CD4-positive, alpha-beta T cell (primary cell): ENCODE data around the gene MYO15B. TPM values are rescaled to one million over a fixed set of nuclear protein-coding genes. Genes with fewer than 3 reads are reported as not detected.
A peak's percentile ranks its signal among the peaks of the same experiment; 100 is the strongest.

ENCODE experiments used
- ATAC-seq: fragments of 200-7000 bp; cut with Tn5 transposase; one replicate; pipeline ENCODE4 v1.10.0; 2022; ENCODE audit warnings: mild to moderate bottlenecking; ENCODE audit not compliant: poor library complexity
- CTCF ChIA-PET: fragments of 350-600 bp; sonication (Branson Sonifier 250); formaldehyde crosslinking; loops from one replicate; lab custom pipeline; 2021; ENCODE audit warnings: antibody characterized with exemption, inconsistent platforms; lab: Charles Lee
- POLR2A ChIA-PET: fragments of 350-600 bp; sonication (Branson Sonifier 250); formaldehyde crosslinking; loops from one replicate; lab custom pipeline; 2021; ENCODE audit warnings: antibody characterized with exemption, inconsistent platforms; lab: Charles Lee
- DNase-seq, 14 experiments: peaks; one replicate each; pipeline ENCODE4 v3.0.0-alpha.2; 2013 to 2020; ENCODE audit warnings: mixed read lengths in 2 of 14
- H3K27ac ChIP-seq, 2 donors: one replicate each; pipeline versions ENCODE4 v1.5.1 to v1.7.0; 2013; ENCODE audit warnings: low read length in 2 of 2, low read depth in 1 of 2, mild to moderate bottlenecking in 1 of 2
- H3K27me3 ChIP-seq, 2 experiments: 1 replicate in 1 of 2; 2 replicates in 1 of 2; pipeline versions ENCODE4 v1.6.1 to v1.7.0; 2013; ENCODE audit warnings: low read length in 2 of 2, control low read depth in 1 of 2, mild to moderate bottlenecking in 1 of 2, moderate library complexity in 1 of 2; ENCODE audit not compliant: insufficient read depth in 2 of 2, control insufficient read depth in 1 of 2
- H3K36me3 ChIP-seq: one replicate; pipeline ENCODE4 v1.6.1; 2013; ENCODE audit warnings: low read length, control low read depth; ENCODE audit not compliant: insufficient read depth
- H3K4me1 ChIP-seq: one replicate; pipeline ENCODE4 v1.6.1; 2013; ENCODE audit warnings: low read length, control low read depth; ENCODE audit not compliant: insufficient read depth
- H3K4me3 ChIP-seq: one replicate; pipeline ENCODE4 v1.5.1; 2013; ENCODE audit warnings: mild to moderate bottlenecking, low read length, moderate library complexity
- H3K9me3 ChIP-seq, 2 experiments: 1 replicate in 1 of 2; 2 replicates in 1 of 2; pipeline versions ENCODE4 v1.6.1 to v1.7.0; 2013; ENCODE audit warnings: low read length in 2 of 2, mild to moderate bottlenecking in 2 of 2, control low read depth in 1 of 2, moderate library complexity in 1 of 2; ENCODE audit not compliant: control insufficient read depth in 1 of 2, insufficient read depth in 1 of 2
- H3K27ac Mint-ChIP-seq: one replicate; pipeline ENCODE4 v1.8.0; 2020; ENCODE audit warnings: mixed read lengths
- H3K27me3 Mint-ChIP-seq: one replicate; pipeline ENCODE4 v1.8.0; 2021; ENCODE audit warnings: mixed read lengths
- H3K36me3 Mint-ChIP-seq: one replicate; pipeline ENCODE4 v1.8.0; 2021; ENCODE audit warnings: low read depth, mixed read lengths
- H3K4me1 Mint-ChIP-seq: one replicate; pipeline ENCODE4 v1.8.0; 2021; ENCODE audit warnings: low read depth, mixed read lengths
- H3K4me3 Mint-ChIP-seq: one replicate; pipeline ENCODE4 v1.8.0; 2020; ENCODE audit warnings: mild to moderate bottlenecking, mixed read lengths
- H3K9me3 Mint-ChIP-seq: one replicate; pipeline ENCODE4 v1.8.0; 2020; ENCODE audit warnings: mixed read lengths
- CTCF ChIP-seq: fragments of 200-600 bp; IDR thresholded peaks from one replicate; pipeline ENCODE4 v1.8.0; 2022; ENCODE audit warnings: antibody characterized with exemption, mild to moderate bottlenecking
- intact Hi-C, 2 experiments: fragments of 100-400 bp; cut with DNase I in 1 of 2; cut with micrococcal nuclease in 1 of 2; formaldehyde crosslinking; loops; one replicate each; pipeline versions ENCODE4 v1.15.1 to v1.9.0; 2023 to 2025; cut with DNase I, micrococcal nuclease
- polyA plus RNA-seq, 2 donors: library from polyadenylated mRNA; unstranded; fragments of 120-200 nt; gene quantifications; one replicate each; pipeline ENCODE4 v1.2.1, GENCODE V29; 2013
- total RNA-seq, 174 experiments: library from RNA in 2 of 174; stranded (reverse) in 2 of 174; gene quantifications; one replicate each; pipeline ENCODE4 v1.2.3 and lab custom pipeline; 2021 to 2026

MYO15B gene
- 100 to 1,000 TPM; 202 to 209 TPM for total RNA-seq
- 75.3 TPM for polyA plus RNA-seq (2013, experiment 1 of 2)
- 54.0 TPM for polyA plus RNA-seq (2013, experiment 2 of 2)
- total RNA-seq (lab: John Stamatoyannopoulos, UW): 4.2 to 247 (median 77.8) reads per million in 172 experiments

GRCh38 chr17:75587675-75588595 lies at the start of gene MYO15B:
Gene MYO15B (plus strand): TSS chr17:75587800. CDS start chr17:75588058, 258 bp downstream.
- H3K27ac ChIP-seq: peak within 1 kb of the TSS; percentile 55 to 56
- ChIA-PET CTCF (interaction anchor here (0.6 to 1.0 kb wide), 5 partner anchors 45 to 443 kb away, joined by 3 to 4 read pairs (median 3); partner anchors contain the start of genes LLGL2, SMIM5, TMEM94 and TSEN54), POLR2A (interaction anchor here (0.6 to 1.9 kb wide), 14 partner anchors 10 to 317 kb away, joined by 3 to 10 read pairs (median 4); partner anchors contain the start of genes LLGL2, MIF4GD, RECQL5 and SAP30BP)
- peak; percentile 23 to 80 (median 54) for DNase-seq
- TF ChIP-seq CTCF: no peak
- no peaks in the 10 kb centered on the region for H3K27me3 ChIP-seq
- no peaks in the 10 kb centered on the region for H3K36me3 ChIP-seq
- Mint-ChIP-seq H3K4me3 (peak within 1 kb of the TSS; percentile 68), H3K4me1 (peaks cover 11% of the 10 kb centered on the region), H3K9me3 (no peaks in the 10 kb centered on the region), H3K27me3 (no peaks in the 10 kb centered on the region), H3K36me3 (no peaks in the 10 kb centered on the region), H3K27ac (peak within 1 kb of the TSS; percentile 42)
- peak within 1 kb of the TSS; percentile 66 for H3K4me3 ChIP-seq
- intact Hi-C loops: loop anchor here (2.0 to 5.0 kb wide), 4 partner anchors 61 to 161 kb away; partner anchors contain the start of genes LLGL2 (in 2 of the 2) and CASKIN2 (in 1 of the 2)
- ATAC-seq: peak; percentile 36
- H3K4me1 ChIP-seq: peaks cover 32% of the 10 kb centered on the region
- no peaks in the 10 kb centered on the region for H3K9me3 ChIP-seq

GRCh38 chr17:75539967-75540729 lies 47.5 kb upstream of the MYO15B start:
- Histone ChIP-seq H3K27ac (no peak overlapping the region), H3K36me3 (peaks cover 8% of the 10 kb centered on the region), H3K27me3 (no peaks in the 10 kb centered on the region), H3K9me3 (no peaks in the 10 kb centered on the region), H3K4me1 (peaks cover 12% of the 10 kb centered on the region), H3K4me3 (no peak overlapping the region)
- Mint-ChIP-seq H3K36me3 (no peaks in the 10 kb centered on the region), H3K9me3 (no peaks in the 10 kb centered on the region), H3K4me3 (no peak overlapping the region), H3K27me3 (no peaks in the 10 kb centered on the region), H3K4me1 (peaks cover 7% of the 10 kb centered on the region), H3K27ac (no peak overlapping the region)
- no peak for ATAC-seq
- ChIA-PET POLR2A (no interaction called here), CTCF (no interaction called here)
- DNase-seq: no peak
- intact Hi-C loops: no loop called here
- TF ChIP-seq CTCF: no peak

- H3K27me3 Mint-ChIP-seq: no peaks in the 10 kb centered on the region
- H3K4me3 Mint-ChIP-seq: no peak overlapping the region
- Histone ChIP-seq H3K36me3 (peaks cover 8% of the 10 kb centered on the region), H3K9me3 (no peaks in the 10 kb centered on the region), H3K27ac (no peak overlapping the region), H3K4me3 (no peak overlapping the region), H3K27me3 (no peaks in the 10 kb centered on the region), H3K4me1 (peaks cover 4% of the 10 kb centered on the region)
- no peak overlapping the region for H3K27ac Mint-ChIP-seq
- no peaks in the 10 kb centered on the region for H3K9me3 Mint-ChIP-seq
- DNase-seq: no peak
- H3K36me3 Mint-ChIP-seq: no peaks in the 10 kb centered on the region
- CTCF ChIA-PET: no interaction called here
- no peak for TF ChIP-seq CTCF
- POLR2A ChIA-PET: no interaction called here
- ATAC-seq: no peak
- H3K4me1 Mint-ChIP-seq: peaks cover 4% of the 10 kb centered on the region
- intact Hi-C loops: no loop called here
Observed at GRCh38 chr17:75540923-75541503, 46.6 kb upstream of the MYO15B start.
